Lower leg skin (tissue), 4 donors: Measurements from ENCODE around the gene NUTM1. TPM values are rescaled to one million over a fixed set of nuclear protein-coding genes. Genes with fewer than 3 reads are reported as not detected.

ENCODE experiments used
- DNase-seq, 2 donors: peaks; one replicate each; pipeline ENCODE4 v3.0.0-alpha.2; 2019; ENCODE audit warnings: low spot score in 2 of 2
- H3K4me3 ChIP-seq: fragments of 200-600 bp; sonication (generic); 2 replicates; pipeline ENCODE4 v1.5.1; 2017; ENCODE audit warnings: mild to moderate bottlenecking, low read depth; ENCODE audit not compliant: poor library complexity, severe bottlenecking
- POLR2A ChIP-seq, 2 donors: fragments of 450-650 bp; IDR thresholded peaks; one replicate each; pipeline ENCODE4 v1.6.1; 2016 to 2017; ENCODE audit warnings: antibody characterized with exemption in 2 of 2, mild to moderate bottlenecking in 1 of 2, moderate library complexity in 1 of 2
- WGBS, 2 donors: methylation state at CpG; one replicate each; pipeline ENCODE4 v1.1.5; 2018; 5-methylcytosine and 5-hydroxymethylcytosine counted together
- intact Hi-C: fragments of 100-400 bp; cut with DNase I; formaldehyde crosslinking; loops from one replicate; pipeline ENCODE4 v1.15.0; 2023; ENCODE audit warnings: low total_unique reads
- total RNA-seq, 4 donors: library from RNA; depleted of rRNA; stranded (reverse); fragments of >200 nt; gene quantifications; one replicate each; pipeline ENCODE4 v1.1.0, GENCODE V29; 2016
- TF ChIP-seq, protein P1 (sequence below), 3 donors: fragments of 450-650 bp; IDR thresholded peaks; one replicate each; pipeline ENCODE4 v1.5.1; 2016; ENCODE audit warnings: antibody characterized with exemption in 3 of 3, mild to moderate bottlenecking in 3 of 3, moderate library complexity in 2 of 3

Gene NUTM1
- total RNA-seq, 4 donors from 2014 or later, result not detected

DNA sequence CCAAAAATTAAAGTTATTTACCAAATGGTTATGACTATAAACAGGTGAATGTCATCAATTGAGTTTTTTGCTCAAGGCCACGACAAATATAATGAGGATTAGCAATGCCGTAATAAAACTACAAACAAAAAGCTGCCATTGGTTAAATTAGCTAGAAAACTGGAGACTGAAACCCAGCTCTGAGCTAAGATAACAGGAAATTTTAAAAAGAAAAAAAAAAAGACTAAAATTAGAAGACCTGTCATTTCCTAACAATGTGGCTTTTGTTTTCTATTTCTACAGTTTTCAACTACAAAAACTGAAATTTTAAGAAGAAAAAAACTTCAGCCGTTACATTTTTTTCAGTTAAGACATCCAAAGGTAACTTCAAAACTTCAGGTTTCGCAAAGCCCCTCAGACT is 15.2 kb upstream of the NUTM1 start:
- intact Hi-C loops, result no loop called here
- DNase-seq, result no peak
- H3K4me3 ChIP-seq, result no peak overlapping the region
- 84 to 88% methylated on average over 4 of the region's 4 CpGs for WGBS, 2 donors
- TF ChIP-seq POLR2A (IDR thresholded peaks at IDR 0.05), result no peak
- TF ChIP-seq, protein P1, sequence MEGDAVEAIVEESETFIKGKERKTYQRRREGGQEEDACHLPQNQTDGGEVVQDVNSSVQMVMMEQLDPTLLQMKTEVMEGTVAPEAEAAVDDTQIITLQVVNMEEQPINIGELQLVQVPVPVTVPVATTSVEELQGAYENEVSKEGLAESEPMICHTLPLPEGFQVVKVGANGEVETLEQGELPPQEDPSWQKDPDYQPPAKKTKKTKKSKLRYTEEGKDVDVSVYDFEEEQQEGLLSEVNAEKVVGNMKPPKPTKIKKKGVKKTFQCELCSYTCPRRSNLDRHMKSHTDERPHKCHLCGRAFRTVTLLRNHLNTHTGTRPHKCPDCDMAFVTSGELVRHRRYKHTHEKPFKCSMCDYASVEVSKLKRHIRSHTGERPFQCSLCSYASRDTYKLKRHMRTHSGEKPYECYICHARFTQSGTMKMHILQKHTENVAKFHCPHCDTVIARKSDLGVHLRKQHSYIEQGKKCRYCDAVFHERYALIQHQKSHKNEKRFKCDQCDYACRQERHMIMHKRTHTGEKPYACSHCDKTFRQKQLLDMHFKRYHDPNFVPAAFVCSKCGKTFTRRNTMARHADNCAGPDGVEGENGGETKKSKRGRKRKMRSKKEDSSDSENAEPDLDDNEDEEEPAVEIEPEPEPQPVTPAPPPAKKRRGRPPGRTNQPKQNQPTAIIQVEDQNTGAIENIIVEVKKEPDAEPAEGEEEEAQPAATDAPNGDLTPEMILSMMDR (IDR thresholded peaks at IDR 0.05), result no peak

GRCh38 chr15:34329006-34329405 is 14.1 kb upstream of the NUTM1 start:
- TF ChIP-seq POLR2A (IDR thresholded peaks at IDR 0.05), result no peak
- TF ChIP-seq, protein P1 (IDR thresholded peaks at IDR 0.05), result no peak
- WGBS, 2 donors, result 75 to 78% methylated on average over 2 of the region's 2 CpGs
- no peak for DNase-seq
- intact Hi-C loops, result no loop called here
- no peak overlapping the region for H3K4me3 ChIP-seq

GRCh38 chr15:34330279-34330678 is 12.8 kb upstream of the NUTM1 start:
- intact Hi-C loops, result no loop called here
- peak in 1 of 2 donors; percentile 64 for DNase-seq
- TF ChIP-seq, protein P1 (IDR thresholded peaks at IDR 0.05), result no peak
- no peak for TF ChIP-seq POLR2A (IDR thresholded peaks at IDR 0.05)
- 95 to 98% methylated on average over 5 of the region's 5 CpGs for WGBS, 2 donors
- no peak overlapping the region for H3K4me3 ChIP-seq

DNA sequence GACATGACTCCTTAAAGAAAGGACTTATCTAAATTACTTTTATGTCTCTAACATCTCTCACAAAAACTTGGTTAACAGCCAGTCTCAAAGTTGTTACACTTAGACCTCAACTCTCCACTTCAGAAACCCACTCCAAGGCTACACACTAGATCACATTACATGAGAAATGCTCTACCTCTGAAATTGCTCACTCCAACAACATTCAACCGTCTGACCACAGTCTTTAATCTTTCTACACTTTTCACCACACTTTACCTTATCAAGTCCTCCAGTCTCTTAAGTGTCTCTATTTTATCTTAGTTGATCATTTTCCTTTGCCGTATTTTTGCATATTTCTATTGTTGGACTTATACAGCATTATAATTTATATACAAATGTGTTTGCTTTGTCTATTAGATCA is 11.3 kb upstream of the NUTM1 start:
- no peak overlapping the region for H3K4me3 ChIP-seq
- intact Hi-C loops, result no loop called here
- WGBS, 2 donors, result 74 to 79% methylated on average over 2 of the region's 2 CpGs
- TF ChIP-seq, protein P1 (IDR thresholded peaks at IDR 0.05), result no peak
- TF ChIP-seq POLR2A (IDR thresholded peaks at IDR 0.05), result no peak
- DNase-seq, result no peak

DNA sequence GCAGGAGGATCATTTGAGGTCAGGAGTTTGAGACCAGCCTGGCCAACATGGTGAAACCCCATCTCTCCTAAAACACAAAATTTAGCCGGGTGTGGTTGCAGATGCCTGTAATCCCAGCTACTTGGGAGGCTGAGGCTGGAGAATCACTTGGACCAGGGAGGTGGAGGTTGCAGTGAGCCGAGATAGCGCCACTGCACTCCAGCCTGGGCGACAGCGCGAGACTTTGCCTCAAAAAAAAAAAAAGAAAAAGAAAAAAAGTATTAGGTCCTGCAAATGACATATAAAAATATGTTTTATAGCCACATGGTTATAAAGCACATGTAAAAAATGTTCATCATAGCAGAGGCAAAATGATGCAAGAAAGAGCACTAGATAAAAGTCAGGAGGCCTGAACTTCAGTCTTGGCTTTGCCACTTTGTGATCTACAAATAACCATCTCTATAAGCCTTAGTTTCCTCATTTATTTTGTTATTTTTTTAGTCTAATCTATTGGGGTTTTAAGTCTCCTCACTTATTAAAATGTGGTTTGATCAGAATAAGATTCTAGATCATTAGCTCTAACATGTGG is 10.5 kb upstream of the NUTM1 start:
- no peak for DNase-seq
- intact Hi-C loops, result no loop called here
- TF ChIP-seq, protein P1 (IDR thresholded peaks at IDR 0.05), result no peak
- no peak for TF ChIP-seq POLR2A (IDR thresholded peaks at IDR 0.05)
- WGBS, 2 donors, result 95 to 96% methylated on average over 6 of the region's 6 CpGs
- H3K4me3 ChIP-seq, result no peak overlapping the region

GRCh38 chr15:34334672-34335071 is 8.4 kb upstream of the NUTM1 start:
- no peak overlapping the region for H3K4me3 ChIP-seq
- no peak for DNase-seq
- no peak for TF ChIP-seq POLR2A (IDR thresholded peaks at IDR 0.05)
- TF ChIP-seq, protein P1 (IDR thresholded peaks at IDR 0.05), result no peak
- 71 to 72% methylated on average over 4 of the region's 4 CpGs for WGBS, 2 donors
- intact Hi-C loops, result no loop called here
